Kidney (tissue), 14 donors: ENCODE data around the gene GPR26. TPM values are rescaled to one million over a fixed set of nuclear protein-coding genes. Genes with fewer than 3 reads are reported as not detected.

ENCODE experiments used
- DNase-seq, 5 donors: peaks; one replicate each; pipeline ENCODE4 v3.0.0-alpha.2; 2013 to 2020
- FAIRE-seq: peaks from 2 replicates; lab custom pipeline; 2012; peaks lifted over from hg19 to GRCh38; lab: Jason Lieb, UNC
- H3K27ac ChIP-seq, 2 donors: one replicate each; pipeline ENCODE4 v1.7.0; 2013; ENCODE audit warnings: low read depth in 2 of 2, low read length in 2 of 2, inconsistent platforms in 1 of 2
- H3K27me3 ChIP-seq: one replicate; pipeline ENCODE4 v1.7.1; 2013; ENCODE audit warnings: low read length, inconsistent platforms; ENCODE audit not compliant: control insufficient read depth, insufficient read depth
- H3K36me3 ChIP-seq, 3 donors: one replicate each; pipeline versions ENCODE4 v1.7.0 to v1.7.1; 2013; ENCODE audit warnings: low read length in 3 of 3, control low read depth in 1 of 3, inconsistent platforms in 1 of 3; ENCODE audit not compliant: insufficient read depth in 3 of 3, control insufficient read depth in 2 of 3
- H3K4me1 ChIP-seq, 3 donors: one replicate each; pipeline versions ENCODE4 v1.7.0 to v1.7.1; 2013; ENCODE audit warnings: low read length in 3 of 3, inconsistent platforms in 1 of 3, low read depth in 1 of 3; ENCODE audit not compliant: control insufficient read depth in 2 of 3, insufficient read depth in 2 of 3
- H3K4me3 ChIP-seq, 3 donors: one replicate each; pipeline versions ENCODE4 v1.7.0 to v1.8.1; 2013; ENCODE audit warnings: low read length in 3 of 3, control low read depth in 1 of 3, inconsistent platforms in 1 of 3
- H3K9ac ChIP-seq, 3 donors: one replicate each; pipeline versions ENCODE4 v1.7.0 to v1.7.1; 2013; ENCODE audit warnings: low read length in 3 of 3, control low read depth in 1 of 3, inconsistent platforms in 1 of 3
- H3K9me3 ChIP-seq, 3 donors: one replicate each; pipeline versions ENCODE4 v1.7.0 to v1.7.1; 2013; ENCODE audit warnings: low read length in 3 of 3, control low read depth in 1 of 3, inconsistent platforms in 1 of 3; ENCODE audit not compliant: control insufficient read depth in 2 of 3, insufficient read depth in 1 of 3
- CTCF ChIP-seq: IDR thresholded peaks from 3 replicates; pipeline ENCODE4 v1.5.1; 2012; ENCODE audit warnings: mild to moderate bottlenecking, moderate library complexity, borderline replicate concordance; ENCODE audit not compliant: insufficient read depth; ENCODE audit errors: extremely low read depth
- intact Hi-C: fragments of 100-400 bp; cut with DNase I; formaldehyde crosslinking; loops from one replicate; pipeline ENCODE4 v1.11.1; 2022
- polyA plus RNA-seq: library from polyadenylated mRNA; stranded (reverse); fragments of 350-450 nt; fragmentation: Illumina TruSeq; extraction: RNeasy Lipid Tissue Mini Kit (QIAGEN cat#74804); gene quantifications from one replicate; pipeline ENCODE4 v1.2.3, GENCODE V29; 2014; ENCODE audit warnings: low read depth, low replicate concordance; ENCODE audit not compliant: insufficient read depth
- total RNA-seq: library from RNA; stranded (reverse); fragmentation: NEBNext Ultra II Directional; extraction: Animal tissue kit (Norgen Biotek cat#: 25700); gene quantifications from one replicate; pipeline ENCODE4 v1.2.1, GENCODE V29; 2021
- donor health status: control.
- donor health status: control.
- donor health status: control.
- donor health status: control.
- donor health status: control.
- donor health status: DM: yes; HTN: yes; CAD: no.
- donor health status: Normal renal cell carcinoma (clear cell type).

Gene GPR26
- total and polyA plus RNA-seq, 2 donors from 2014 or later = not detected

- H3K9ac ChIP-seq = no peak overlapping the region
- no peaks in the 10 kb centered on the region for H3K4me1 ChIP-seq
- H3K36me3 ChIP-seq = no peaks in the 10 kb centered on the region
- no peak for TF ChIP-seq CTCF
- H3K4me3 ChIP-seq = no peak overlapping the region
- intact Hi-C loops = no loop called here
- H3K9me3 ChIP-seq = no peaks in the 10 kb centered on the region
- no peak overlapping the region for H3K27ac ChIP-seq
- no peaks in the 10 kb centered on the region for H3K27me3 ChIP-seq
- DNase-seq = no peak
- no peak for FAIRE-seq
Measured at GRCh38 chr10:123635131-123635530, 31.0 kb upstream of the GPR26 start.

GRCh38 chr10:123635745-123636144, 30.4 kb upstream of the GPR26 start:
- FAIRE-seq (no peak), DNase-seq (no peak)
- H3K36me3 ChIP-seq = no peaks in the 10 kb centered on the region
- no peak overlapping the region for H3K27ac ChIP-seq
- intact Hi-C loops = no loop called here
- no peaks in the 10 kb centered on the region for H3K9me3 ChIP-seq
- H3K4me1 ChIP-seq = no peaks in the 10 kb centered on the region
- TF ChIP-seq CTCF = no peak
- no peaks in the 10 kb centered on the region for H3K27me3 ChIP-seq
- H3K9ac ChIP-seq = no peak overlapping the region
- no peak overlapping the region for H3K4me3 ChIP-seq

- no peaks in the 10 kb centered on the region for H3K9me3 ChIP-seq
- H3K36me3 ChIP-seq = no peaks in the 10 kb centered on the region
- no peak overlapping the region for H3K4me3 ChIP-seq
- H3K9ac ChIP-seq = no peak overlapping the region
- H3K27me3 ChIP-seq = no peaks in the 10 kb centered on the region
- H3K4me1 ChIP-seq = no peaks in the 10 kb centered on the region
- intact Hi-C loops = no loop called here
- no peak for FAIRE-seq
- H3K27ac ChIP-seq = no peak overlapping the region
- no peak for DNase-seq
- TF ChIP-seq CTCF = no peak
Measured at GRCh38 chr10:123636598-123637325, 29.4 kb upstream of the GPR26 start.

GRCh38 chr10:123637326-123637880, 28.8 kb upstream of the GPR26 start:
- H3K9me3 ChIP-seq = no peaks in the 10 kb centered on the region
- DNase-seq = no peak
- H3K4me3 ChIP-seq = no peak overlapping the region
- TF ChIP-seq CTCF = no peak
- intact Hi-C loops = no loop called here
- no peaks in the 10 kb centered on the region for H3K4me1 ChIP-seq
- no peak overlapping the region for H3K27ac ChIP-seq
- no peak for FAIRE-seq
- no peaks in the 10 kb centered on the region for H3K27me3 ChIP-seq
- H3K9ac ChIP-seq = no peak overlapping the region
- no peaks in the 10 kb centered on the region for H3K36me3 ChIP-seq
